Measurements from ENCODE around the gene RARB.

RARB gene

GRCh38 chr3:25457671-25458419 lies 29.8 kb downstream of the RARB start:
- no peak overlapping the region for H3K27ac ChIP-seq (replicated peaks)
- TF ChIP-seq GABPA (IDR thresholded peaks at IDR 0.05; ENCODE audit: low read depth) (no peak), SPI1 (IDR thresholded peaks at IDR 0.05; ENCODE audit: borderline replicate concordance, low read depth) (no peak), POLR2AphosphoS5 (IDR thresholded peaks at IDR 0.05; ENCODE audit: low read depth) (no peak), CTCF (IDR thresholded peaks at IDR 0.05; ENCODE audit: insufficient read depth, low read length) (no peak)
- TF ChIP-seq, protein P1, sequence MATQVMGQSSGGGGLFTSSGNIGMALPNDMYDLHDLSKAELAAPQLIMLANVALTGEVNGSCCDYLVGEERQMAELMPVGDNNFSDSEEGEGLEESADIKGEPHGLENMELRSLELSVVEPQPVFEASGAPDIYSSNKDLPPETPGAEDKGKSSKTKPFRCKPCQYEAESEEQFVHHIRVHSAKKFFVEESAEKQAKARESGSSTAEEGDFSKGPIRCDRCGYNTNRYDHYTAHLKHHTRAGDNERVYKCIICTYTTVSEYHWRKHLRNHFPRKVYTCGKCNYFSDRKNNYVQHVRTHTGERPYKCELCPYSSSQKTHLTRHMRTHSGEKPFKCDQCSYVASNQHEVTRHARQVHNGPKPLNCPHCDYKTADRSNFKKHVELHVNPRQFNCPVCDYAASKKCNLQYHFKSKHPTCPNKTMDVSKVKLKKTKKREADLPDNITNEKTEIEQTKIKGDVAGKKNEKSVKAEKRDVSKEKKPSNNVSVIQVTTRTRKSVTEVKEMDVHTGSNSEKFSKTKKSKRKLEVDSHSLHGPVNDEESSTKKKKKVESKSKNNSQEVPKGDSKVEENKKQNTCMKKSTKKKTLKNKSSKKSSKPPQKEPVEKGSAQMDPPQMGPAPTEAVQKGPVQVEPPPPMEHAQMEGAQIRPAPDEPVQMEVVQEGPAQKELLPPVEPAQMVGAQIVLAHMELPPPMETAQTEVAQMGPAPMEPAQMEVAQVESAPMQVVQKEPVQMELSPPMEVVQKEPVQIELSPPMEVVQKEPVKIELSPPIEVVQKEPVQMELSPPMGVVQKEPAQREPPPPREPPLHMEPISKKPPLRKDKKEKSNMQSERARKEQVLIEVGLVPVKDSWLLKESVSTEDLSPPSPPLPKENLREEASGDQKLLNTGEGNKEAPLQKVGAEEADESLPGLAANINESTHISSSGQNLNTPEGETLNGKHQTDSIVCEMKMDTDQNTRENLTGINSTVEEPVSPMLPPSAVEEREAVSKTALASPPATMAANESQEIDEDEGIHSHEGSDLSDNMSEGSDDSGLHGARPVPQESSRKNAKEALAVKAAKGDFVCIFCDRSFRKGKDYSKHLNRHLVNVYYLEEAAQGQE (IDR thresholded peaks at IDR 0.05; ENCODE audit: insufficient replicate concordance, low read depth), result no peak
- no peak for DNase-seq (ENCODE audit: low read depth in 1 of 2, low spot score in 1 of 2)
- no peak overlapping the region for H3K4me3 ChIP-seq (replicated peaks; ENCODE audit: insufficient read depth, low read length)
- no peaks in the 10 kb centered on the region for H3K27me3 ChIP-seq (ENCODE audit: insufficient read depth, poor library complexity, severe bottlenecking)

GRCh38 chr3:25458420-25458814 lies 30.4 kb downstream of the RARB start:
- H3K27me3 ChIP-seq (ENCODE audit: insufficient read depth, poor library complexity, severe bottlenecking), result no peaks in the 10 kb centered on the region
- TF ChIP-seq POLR2AphosphoS5 (IDR thresholded peaks at IDR 0.05; ENCODE audit: low read depth), result no peak
- TF ChIP-seq GABPA (IDR thresholded peaks at IDR 0.05; ENCODE audit: low read depth), result no peak
- H3K27ac ChIP-seq (replicated peaks), result no peak overlapping the region
- no peak overlapping the region for H3K4me3 ChIP-seq (replicated peaks; ENCODE audit: insufficient read depth, low read length)
- DNase-seq (ENCODE audit: low read depth in 1 of 2, low spot score in 1 of 2), result no peak

- TF ChIP-seq CTCF (IDR thresholded peaks at IDR 0.05; ENCODE audit: insufficient read depth, low read length) (no peak), GABPA (IDR thresholded peaks at IDR 0.05; ENCODE audit: low read depth) (no peak), POLR2AphosphoS5 (IDR thresholded peaks at IDR 0.05; ENCODE audit: low read depth) (no peak), SPI1 (IDR thresholded peaks at IDR 0.05; ENCODE audit: borderline replicate concordance, low read depth) (no peak)
- TF ChIP-seq, protein P1 (IDR thresholded peaks at IDR 0.05; ENCODE audit: insufficient replicate concordance, low read depth), result no peak
- Histone ChIP-seq H3K27me3 (ENCODE audit: insufficient read depth, poor library complexity, severe bottlenecking) (peaks cover 6% of the 10 kb centered on the region), H3K27ac (replicated peaks) (no peak overlapping the region), H3K4me3 (replicated peaks; ENCODE audit: insufficient read depth, low read length) (no peak overlapping the region)
- DNase-seq (ENCODE audit: low read depth in 1 of 2, low spot score in 1 of 2), result no peak
Observed at GRCh38 chr3:25460751-25461150, 32.7 kb downstream of the RARB start.

DNA sequence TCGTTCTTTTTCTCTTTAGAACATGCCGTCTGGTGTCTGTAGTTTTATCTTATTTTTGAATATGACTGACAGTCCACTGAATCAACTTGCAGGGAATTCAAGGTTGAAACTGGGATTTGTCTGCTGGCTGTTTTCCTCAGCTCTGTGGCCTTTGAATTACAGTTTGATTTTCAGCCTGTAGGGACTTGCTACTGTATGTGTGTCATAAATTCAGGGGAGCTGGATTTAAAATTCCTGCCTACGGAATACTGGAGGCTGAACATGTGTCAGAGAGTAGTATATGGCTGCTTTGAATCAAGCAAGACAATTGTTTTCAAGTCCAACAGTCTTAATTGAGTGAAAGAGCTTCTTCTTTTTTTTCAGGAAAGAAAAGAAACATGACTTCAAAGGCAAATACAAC lies 33.9 kb downstream of the RARB start:
- Histone ChIP-seq H3K27me3 (ENCODE audit: insufficient read depth, poor library complexity, severe bottlenecking) (peaks cover 6% of the 10 kb centered on the region), H3K4me3 (replicated peaks; ENCODE audit: insufficient read depth, low read length) (no peak overlapping the region), H3K27ac (replicated peaks) (no peak overlapping the region)
- TF ChIP-seq POLR2AphosphoS5 (IDR thresholded peaks at IDR 0.05; ENCODE audit: low read depth) (no peak), SPI1 (IDR thresholded peaks at IDR 0.05; ENCODE audit: borderline replicate concordance, low read depth) (no peak), GABPA (IDR thresholded peaks at IDR 0.05; ENCODE audit: low read depth) (no peak), CTCF (IDR thresholded peaks at IDR 0.05; ENCODE audit: insufficient read depth, low read length) (no peak)
- TF ChIP-seq, protein P1 (IDR thresholded peaks at IDR 0.05; ENCODE audit: insufficient replicate concordance, low read depth), result no peak
- DNase-seq (ENCODE audit: low read depth in 1 of 2, low spot score in 1 of 2), result no peak
